ACC112 (cell line): Measurements from ENCODE around the gene CFAP46.
"Not testable (repeated sequence)": the region's sequence is repeated elsewhere in the genome, so short reads cannot be mapped to it uniquely, and the experiment has no call there.

Experiments
- H2AFZ ChIP-seq: fragments of 200-600 bp; sonication (generic); one replicate; pipeline ENCODE4 v1.6.0; 2017; ENCODE audit warnings: antibody characterized with exemption, low read length; ENCODE audit not compliant: unreplicated experiment
- H3K27ac ChIP-seq: fragments of 200-600 bp; sonication (generic); 2 replicates; pipeline ENCODE4 v1.5.1; 2014; ENCODE audit warnings: low read depth, mild to moderate bottlenecking, antibody characterized with exemption, low read length, moderate library complexity
- H3K27me3 ChIP-seq: fragments of 200-600 bp; sonication (generic); 2 replicates; pipeline ENCODE4 v1.6.1; 2014; ENCODE audit warnings: mild to moderate bottlenecking, antibody characterized with exemption, low read length, moderate library complexity, mixed read lengths; ENCODE audit not compliant: insufficient read depth
- H3K36me3 ChIP-seq: fragments of 200-600 bp; sonication (generic); 2 replicates; pipeline ENCODE4 v1.6.1; 2016; ENCODE audit warnings: mild to moderate bottlenecking, antibody characterized with exemption, low read length, moderate library complexity, mixed read lengths; ENCODE audit not compliant: insufficient read depth
- H3K4me1 ChIP-seq: fragments of 200-600 bp; sonication (generic); one replicate; pipeline ENCODE4 v1.6.1; 2016; ENCODE audit warnings: low read length, mixed read lengths; ENCODE audit not compliant: insufficient read depth, unreplicated experiment, control insufficient read depth
- H3K4me3 ChIP-seq: fragments of 200-600 bp; sonication (generic); 2 replicates; pipeline ENCODE4 v1.5.1; 2014; ENCODE audit warnings: mild to moderate bottlenecking, low read depth, low read length
- H3K79me2 ChIP-seq: fragments of 200-600 bp; sonication (generic); one replicate; pipeline ENCODE4 v1.6.0; 2016; ENCODE audit warnings: low read length; ENCODE audit not compliant: control insufficient read depth, unreplicated experiment, insufficient read depth

The CFAP46 gene

GRCh38 chr10:132793871-132794849, 148.2 kb downstream of the CFAP46 start:
- no peak overlapping the region for H3K27ac ChIP-seq
- no peak overlapping the region for H2AFZ ChIP-seq
- no peaks in the 10 kb centered on the region for H3K79me2 ChIP-seq
- H3K4me3 ChIP-seq: no peak overlapping the region
- no peaks in the 10 kb centered on the region for H3K4me1 ChIP-seq
- H3K27me3 ChIP-seq: peaks cover 24% of the 10 kb centered on the region
- no peaks in the 10 kb centered on the region for H3K36me3 ChIP-seq

- Histone ChIP-seq H3K36me3 (no peaks in the 10 kb centered on the region), H3K79me2 (no peaks in the 10 kb centered on the region), H3K27me3 (peaks cover 33% of the 10 kb centered on the region), H2AFZ (no peak overlapping the region), H3K4me1 (no peaks in the 10 kb centered on the region), H3K4me3 (no peak overlapping the region), H3K27ac (no peak overlapping the region)
Observed at GRCh38 chr10:132793213-132793612, 149.2 kb downstream of the CFAP46 start.

- no peaks in the 10 kb centered on the region for H3K36me3 ChIP-seq
- H3K27ac ChIP-seq: no peak overlapping the region
- H3K4me1 ChIP-seq: no peaks in the 10 kb centered on the region
- no peaks in the 10 kb centered on the region for H3K79me2 ChIP-seq
- H2AFZ ChIP-seq: no peak overlapping the region
- no peak overlapping the region for H3K4me3 ChIP-seq
- peaks cover 37% of the 10 kb centered on the region for H3K27me3 ChIP-seq
Observed at GRCh38 chr10:132792796-132793195, 149.6 kb downstream of the CFAP46 start.

DNA sequence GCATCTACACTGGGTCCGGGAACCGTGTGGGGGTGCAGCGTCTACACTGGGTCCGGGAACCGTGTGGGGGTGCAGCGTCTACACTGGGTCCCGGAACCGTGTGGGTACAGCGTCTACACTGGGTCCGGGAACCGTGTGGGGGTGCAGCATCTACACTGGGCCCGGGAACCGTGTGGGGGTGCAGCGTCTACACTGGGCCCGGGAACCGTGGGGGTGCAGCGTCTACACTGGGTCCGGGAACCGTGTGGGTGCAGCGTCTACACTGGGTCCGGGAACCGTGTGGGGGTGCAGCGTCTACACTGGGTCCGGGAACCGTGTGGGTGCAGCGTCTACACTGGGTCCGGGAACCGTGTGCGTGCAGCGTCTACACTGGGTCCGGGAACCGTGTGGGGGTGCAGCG, 150.3 kb downstream of the CFAP46 start:
- not testable (repeated sequence) for H2AFZ ChIP-seq, H3K4me3 ChIP-seq, H3K4me1 ChIP-seq, H3K36me3 ChIP-seq, H3K27ac ChIP-seq, H3K79me2 ChIP-seq
- peaks cover 43% of the 10 kb centered on the region for H3K27me3 ChIP-seq

DNA sequence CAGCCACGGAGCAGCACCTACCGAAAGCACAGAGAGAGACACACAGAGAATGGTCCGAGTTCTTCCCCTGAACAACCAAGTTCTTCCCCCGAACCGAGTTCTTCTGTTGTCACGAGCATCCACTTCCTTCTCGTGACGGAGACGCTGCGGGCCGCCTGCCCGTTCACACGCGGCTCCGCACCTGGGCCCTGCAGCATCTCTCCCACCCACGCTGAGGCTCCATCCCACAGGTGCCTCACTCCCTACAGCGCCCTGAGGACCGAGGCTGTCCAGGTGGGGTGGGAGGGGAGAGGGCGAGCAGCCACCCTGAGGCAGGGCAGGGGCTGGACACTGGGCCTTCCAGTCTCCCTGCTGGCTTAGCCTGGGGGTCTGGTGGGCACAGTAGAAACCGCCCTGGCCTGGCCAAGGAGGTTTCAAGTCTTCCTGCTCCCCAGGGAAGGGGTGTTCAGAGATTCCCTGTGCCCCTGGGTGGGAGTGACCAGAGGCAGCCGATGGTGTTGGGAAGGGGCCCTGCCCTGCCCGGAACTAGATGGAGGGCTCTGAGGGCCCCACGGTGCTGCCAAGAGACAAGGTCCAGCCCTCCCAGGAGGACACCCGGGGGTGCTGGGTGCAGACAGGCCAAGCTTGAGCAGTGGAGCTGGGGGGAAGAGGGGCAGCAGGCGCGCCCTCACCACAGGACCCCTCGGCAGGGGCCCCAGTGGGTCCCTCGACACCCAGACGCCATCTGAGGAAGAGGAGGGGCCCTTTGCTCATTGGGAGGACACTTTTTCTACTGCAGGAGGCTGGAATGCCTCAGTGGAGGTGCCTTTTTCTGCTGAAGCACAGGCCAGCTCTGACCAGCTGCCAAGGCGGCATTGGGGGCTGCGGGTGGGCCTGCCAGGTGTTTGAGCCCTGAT, 151.2 kb downstream of the CFAP46 start:
- Histone ChIP-seq H3K4me3 (no peak overlapping the region), H3K4me1 (no peaks in the 10 kb centered on the region), H3K27ac (no peak overlapping the region), H3K36me3 (no peaks in the 10 kb centered on the region), H3K27me3 (peaks cover 46% of the 10 kb centered on the region), H3K79me2 (no peaks in the 10 kb centered on the region), H2AFZ (no peak overlapping the region)

GRCh38 chr10:132790470-132790869, 151.9 kb downstream of the CFAP46 start:
- Histone ChIP-seq H3K4me1 (no peaks in the 10 kb centered on the region), H3K27ac (no peak overlapping the region), H3K79me2 (no peaks in the 10 kb centered on the region), H3K36me3 (no peaks in the 10 kb centered on the region), H2AFZ (no peak overlapping the region), H3K27me3 (peaks cover 50% of the 10 kb centered on the region), H3K4me3 (no peak overlapping the region)

GRCh38 chr10:132789659-132790148, 152.7 kb downstream of the CFAP46 start:
- no peak overlapping the region for H3K4me3 ChIP-seq
- no peak overlapping the region for H3K27ac ChIP-seq
- no peaks in the 10 kb centered on the region for H3K36me3 ChIP-seq
- peaks cover 57% of the 10 kb centered on the region for H3K27me3 ChIP-seq
- no peaks in the 10 kb centered on the region for H3K79me2 ChIP-seq
- no peaks in the 10 kb centered on the region for H3K4me1 ChIP-seq
- H2AFZ ChIP-seq: no peak overlapping the region

DNA sequence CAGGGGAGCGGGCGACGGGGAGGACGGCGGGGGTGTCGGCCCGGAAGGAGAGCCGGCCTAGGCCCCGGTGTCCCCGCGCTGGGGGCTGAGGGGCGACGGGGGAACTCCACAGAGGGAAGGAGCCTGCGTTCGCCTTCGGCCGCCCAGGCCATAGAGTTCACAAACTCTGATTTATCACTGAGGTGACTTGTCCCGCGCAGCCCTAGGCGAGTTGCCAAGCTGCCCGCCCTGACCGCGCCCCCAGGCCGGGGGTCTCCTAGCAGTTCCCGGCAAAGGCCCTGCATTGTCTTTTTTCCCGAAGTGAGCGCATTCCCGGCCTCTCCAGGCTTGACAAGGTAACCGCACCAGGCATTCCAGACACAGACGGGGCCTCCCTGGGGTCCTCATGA, 153.5 kb downstream of the CFAP46 start:
- Histone ChIP-seq H3K79me2 (no peaks in the 10 kb centered on the region), H3K27ac (no peak overlapping the region), H3K27me3 (peaks cover 66% of the 10 kb centered on the region), H2AFZ (no peak overlapping the region), H3K4me3 (no peak overlapping the region), H3K36me3 (no peaks in the 10 kb centered on the region), H3K4me1 (no peaks in the 10 kb centered on the region)

DNA sequence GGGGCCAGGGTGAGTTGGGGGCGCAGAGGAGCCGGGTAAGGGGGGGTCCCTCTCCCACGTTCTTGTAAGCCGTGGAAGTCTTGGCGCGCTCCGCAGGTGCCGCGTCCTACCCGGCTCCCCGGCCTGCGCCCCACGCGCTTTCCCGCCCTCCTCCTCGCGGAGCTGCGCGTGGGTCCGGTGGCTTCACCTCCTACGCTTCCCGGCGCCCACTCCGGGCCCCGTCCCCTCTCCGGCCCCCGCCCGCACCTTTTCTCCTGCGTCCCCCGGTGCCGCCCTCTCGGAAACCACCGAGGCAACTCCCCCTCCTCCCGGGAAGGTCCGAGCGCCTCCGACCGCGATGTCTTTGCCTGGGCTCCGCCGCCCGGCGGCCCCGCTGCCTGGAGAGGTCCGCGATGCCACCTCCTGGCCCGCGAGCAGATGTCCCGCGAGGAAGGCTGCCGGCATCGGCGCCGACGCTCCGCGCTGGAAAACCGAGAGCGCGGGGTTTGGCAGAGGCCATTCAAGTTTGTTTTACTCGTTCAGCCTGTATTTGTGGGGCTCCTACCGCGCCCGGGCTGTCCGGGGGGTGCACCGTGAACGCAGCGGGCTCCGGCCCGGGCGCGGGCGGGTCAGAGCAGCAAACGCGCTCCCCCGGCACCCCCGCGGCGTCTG, 154.1 kb downstream of the CFAP46 start:
- Histone ChIP-seq H3K4me3 (no peak overlapping the region), H2AFZ (no peak overlapping the region), H3K27me3 (peaks cover 71% of the 10 kb centered on the region)

DNA sequence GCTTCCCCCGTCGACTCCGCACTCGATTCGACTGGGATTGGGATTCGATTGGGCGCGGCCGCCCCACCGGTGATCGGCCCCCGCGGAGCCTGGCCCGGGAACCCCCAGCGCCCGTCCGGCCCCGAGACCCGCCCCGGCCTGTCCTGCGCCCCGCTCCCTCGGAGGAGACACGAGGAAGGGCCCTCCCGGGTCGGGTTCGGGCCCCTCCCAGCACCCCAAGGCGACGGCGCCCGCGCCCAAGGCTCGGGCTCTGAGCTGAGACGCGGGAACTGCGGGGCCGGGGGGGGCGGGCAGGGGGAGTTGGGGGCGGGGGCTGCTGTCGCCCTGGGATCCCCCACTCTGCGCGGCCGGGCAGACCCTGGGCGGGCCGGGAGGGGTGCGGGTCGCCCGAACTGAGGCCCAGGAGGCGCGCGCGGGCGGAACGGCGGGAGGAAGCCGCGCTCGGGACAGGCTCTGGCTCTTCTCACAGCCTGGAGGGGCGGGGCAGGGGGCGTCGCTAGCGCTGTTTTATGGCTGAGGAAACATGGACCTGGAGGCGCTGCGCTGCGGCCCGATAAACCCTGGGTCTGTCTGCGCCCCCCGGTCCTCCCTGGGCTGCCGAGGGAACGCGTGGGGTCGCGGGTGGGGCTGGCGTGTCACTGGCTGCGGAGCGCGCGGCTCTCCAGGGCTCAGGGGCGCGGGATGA, 154.7 kb downstream of the CFAP46 start:
- H3K27ac ChIP-seq: no peak overlapping the region
- peaks cover 73% of the 10 kb centered on the region for H3K27me3 ChIP-seq
- no peak overlapping the region for H3K4me3 ChIP-seq
- H3K79me2 ChIP-seq: no peaks in the 10 kb centered on the region
- H3K36me3 ChIP-seq: no peaks in the 10 kb centered on the region
- no peak overlapping the region for H2AFZ ChIP-seq
- no peaks in the 10 kb centered on the region for H3K4me1 ChIP-seq

More for the DNA sequence above, 154.1 kb downstream of the CFAP46 start:
- Histone ChIP-seq H3K4me1 (no peaks in the 10 kb centered on the region), H3K27ac (no peak overlapping the region), H3K36me3 (no peaks in the 10 kb centered on the region), H3K79me2 (no peaks in the 10 kb centered on the region)
